Measurements from ENCODE around the gene IFITM10.

Gene IFITM10

GRCh38 chr11:1733009-1733715 lies 17.2 kb downstream of the IFITM10 start:
- no peaks in the 10 kb centered on the region for H4K20me1 ChIP-seq (ENCODE audit: low read depth, low read length)
- H3F3A ChIP-seq (ENCODE audit: insufficient read depth): no peaks in the 10 kb centered on the region
- H3K79me2 ChIP-seq (ENCODE audit: insufficient read depth, low read length): no peaks in the 10 kb centered on the region
- no peak overlapping the region for H2AFZ ChIP-seq (ENCODE audit: low read depth, low read length, severe bottlenecking)
- no peak overlapping the region for H3K4me3 ChIP-seq (ENCODE audit: insufficient read depth, low read length, poor library complexity, severe bottlenecking)
- no peak overlapping the region for H3K4me2 ChIP-seq (ENCODE audit: low read depth, low read length, poor library complexity, severe bottlenecking)
- no peak overlapping the region for H3K9ac ChIP-seq (ENCODE audit: low read length)
- no peaks in the 10 kb centered on the region for H3K36me3 ChIP-seq (ENCODE audit: low read length)
- peaks cover 16% of the 10 kb centered on the region; the same call in 1 of the 2 replicates for H3K9me3 ChIP-seq (ENCODE audit: insufficient read depth, low read length)
- no peak for TF ChIP-seq EZH2phosphoT487 (conservative IDR thresholded peaks at IDR 0.05; ENCODE audit: low read length)
- no peak for TF ChIP-seq CTCF (IDR thresholded peaks at IDR 0.05; ENCODE audit: insufficient read depth, low read length, poor library complexity, severe bottlenecking)
- H3K27me3 ChIP-seq (ENCODE audit: low read length): no peaks in the 10 kb centered on the region
- no peaks in the 10 kb centered on the region for H3K9me2 ChIP-seq (replicated peaks; ENCODE audit: insufficient read depth, low read length)
- H3K27ac ChIP-seq (ENCODE audit: low read depth, low read length): no peak overlapping the region

- H3K27ac ChIP-seq (ENCODE audit: low read depth, low read length): no peak overlapping the region
- no peaks in the 10 kb centered on the region for H3K36me3 ChIP-seq (ENCODE audit: low read length)
- no peaks in the 10 kb centered on the region for H4K20me1 ChIP-seq (ENCODE audit: low read depth, low read length)
- H3K9ac ChIP-seq (ENCODE audit: low read length): no peak overlapping the region
- H3K79me2 ChIP-seq (ENCODE audit: insufficient read depth, low read length): no peaks in the 10 kb centered on the region
- no peaks in the 10 kb centered on the region for H3K9me2 ChIP-seq (replicated peaks; ENCODE audit: insufficient read depth, low read length)
- H3K9me3 ChIP-seq (ENCODE audit: insufficient read depth, low read length): peaks cover 12% of the 10 kb centered on the region; the same call in 1 of the 2 replicates
- H3K27me3 ChIP-seq (ENCODE audit: low read length): no peaks in the 10 kb centered on the region
- TF ChIP-seq EZH2phosphoT487 (conservative IDR thresholded peaks at IDR 0.05; ENCODE audit: low read length) (no peak), CTCF (IDR thresholded peaks at IDR 0.05; ENCODE audit: insufficient read depth, low read length, poor library complexity, severe bottlenecking) (no peak)
- no peak overlapping the region for H2AFZ ChIP-seq (ENCODE audit: low read depth, low read length, severe bottlenecking)
- no peak overlapping the region for H3K4me2 ChIP-seq (ENCODE audit: low read depth, low read length, poor library complexity, severe bottlenecking)
- no peaks in the 10 kb centered on the region for H3F3A ChIP-seq (ENCODE audit: insufficient read depth)
- H3K4me3 ChIP-seq (ENCODE audit: insufficient read depth, low read length, poor library complexity, severe bottlenecking): no peak overlapping the region
Observed at GRCh38 chr11:1732418-1733008, 17.9 kb downstream of the IFITM10 start.

DNA sequence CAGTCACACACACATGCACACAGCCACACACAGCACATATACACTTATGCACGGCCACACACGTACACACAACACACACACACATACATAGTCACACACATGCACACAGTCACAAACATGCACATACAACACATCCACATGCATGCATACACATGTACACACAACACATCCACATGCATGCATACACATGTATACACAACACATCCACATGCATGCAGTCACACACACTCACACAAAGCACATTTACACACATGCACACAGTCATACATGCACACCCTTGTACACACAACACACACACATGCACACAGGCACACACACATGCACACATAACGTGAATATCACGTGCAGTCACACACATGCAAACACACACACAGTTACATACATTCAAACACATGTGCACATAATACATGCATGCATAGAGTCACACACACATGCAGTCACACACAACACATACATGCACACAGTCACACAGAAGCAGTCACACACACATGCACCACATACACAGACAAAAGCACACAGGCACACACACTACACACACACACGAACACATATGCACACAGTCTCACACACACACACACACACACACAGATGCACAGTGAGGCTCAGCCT lies 18.8 kb downstream of the IFITM10 start:
- Histone ChIP-seq H3K4me2 (ENCODE audit: low read depth, low read length, poor library complexity, severe bottlenecking) (no peak overlapping the region), H3F3A (ENCODE audit: insufficient read depth) (no peaks in the 10 kb centered on the region), H3K4me3 (ENCODE audit: insufficient read depth, low read length, poor library complexity, severe bottlenecking) (no peak overlapping the region), H4K20me1 (ENCODE audit: low read depth, low read length) (no peaks in the 10 kb centered on the region), H3K27ac (ENCODE audit: low read depth, low read length) (no peak overlapping the region), H3K9me2 (replicated peaks; ENCODE audit: insufficient read depth, low read length) (no peaks in the 10 kb centered on the region), H3K27me3 (ENCODE audit: low read length) (no peaks in the 10 kb centered on the region), H3K9ac (ENCODE audit: low read length) (no peak overlapping the region), H2AFZ (ENCODE audit: low read depth, low read length, severe bottlenecking) (no peak overlapping the region), H3K9me3 (ENCODE audit: insufficient read depth, low read length) (peaks cover 5% of the 10 kb centered on the region; the same call in 1 of the 2 replicates), H3K36me3 (ENCODE audit: low read length) (no peaks in the 10 kb centered on the region), H3K79me2 (ENCODE audit: insufficient read depth, low read length) (no peaks in the 10 kb centered on the region)
- TF ChIP-seq EZH2phosphoT487 (conservative IDR thresholded peaks at IDR 0.05; ENCODE audit: low read length): no peak
- TF ChIP-seq CTCF (IDR thresholded peaks at IDR 0.05; ENCODE audit: insufficient read depth, low read length, poor library complexity, severe bottlenecking): no peak
